PC-3 (cell line): ENCODE measurements around the gene ANGPTL2. TPM values are rescaled to one million over a fixed set of nuclear protein-coding genes. Genes with fewer than 3 reads are reported as not detected.

Experiments used
- ATAC-seq: fragments of 200-7000 bp; cut with Tn5 transposase; 2 replicates; pipeline ENCODE4 v1.9.1; 2020; ENCODE audit warnings: mild to moderate bottlenecking, moderate library complexity
- BruUV-seq: library from RNA; stranded (reverse); fragments of 400-500 nt; replicated peaks from 2 replicates; lab custom pipeline; 2021; lab: Mats Ljungman, UMichigan
- CTCF ChIA-PET: fragments of 300-600 bp; sonication (Branson Sonifier 250); formaldehyde crosslinking; loops from one replicate; lab custom pipeline; 2022; ENCODE audit warnings: antibody characterized with exemption; lab: Charles Lee
- POLR2A ChIA-PET: fragments of 300-600 bp; sonication (Branson Sonifier 250); formaldehyde crosslinking; loops from one replicate; lab custom pipeline; 2022; ENCODE audit warnings: antibody characterized with exemption; ENCODE audit not compliant: unreplicated experiment; lab: Charles Lee
- DNase-seq: peaks from one replicate; pipeline ENCODE4 v3.0.0-alpha.2; 2015
- H2AFZ ChIP-seq: fragments of 300-600 bp; sonication (generic); 2 replicates; pipeline ENCODE4 v1.6.0; 2016; ENCODE audit warnings: antibody characterized with exemption, low read length
- H3F3A ChIP-seq: fragments of 300-600 bp; sonication (generic); one replicate; pipeline ENCODE4 v1.6.0; 2017; ENCODE audit warnings: antibody characterized with exemption, low read length, control low read depth, mild to moderate bottlenecking; ENCODE audit not compliant: unreplicated experiment
- H3K27ac ChIP-seq: fragments of 300-600 bp; sonication (generic); 2 replicates; pipeline ENCODE4 v1.5.1; 2016; ENCODE audit warnings: mild to moderate bottlenecking, low read length
- H3K27me3 ChIP-seq: fragments of 300-600 bp; sonication (generic); 2 replicates; pipeline ENCODE4 v1.6.1; 2016; ENCODE audit warnings: low read length, mixed read lengths
- H3K36me3 ChIP-seq: fragments of 300-600 bp; sonication (generic); 2 replicates; pipeline ENCODE4 v1.6.1; 2016; ENCODE audit warnings: low read depth, mixed run types, low read length, mixed read lengths
- H3K4me1 ChIP-seq: fragments of 300-600 bp; sonication (generic); 2 replicates; pipeline ENCODE4 v1.5.1; 2016; ENCODE audit warnings: low read length; ENCODE audit not compliant: insufficient read depth
- H3K4me2 ChIP-seq: fragments of 300-600 bp; sonication (generic); 2 replicates; pipeline ENCODE4 v1.6.0; 2016; ENCODE audit warnings: low read length
- H3K4me3 ChIP-seq: fragments of 300-600 bp; sonication (generic); 2 replicates; pipeline ENCODE4 v1.5.1; 2016; ENCODE audit warnings: mild to moderate bottlenecking, low read length, mixed read lengths
- H3K79me2 ChIP-seq: fragments of 300-600 bp; sonication (generic); 2 replicates; pipeline ENCODE4 v1.6.1; 2017; ENCODE audit warnings: low read length, mixed read lengths
- H3K9ac ChIP-seq: fragments of 300-600 bp; sonication (generic); 2 replicates; pipeline ENCODE4 v1.6.0; 2016; ENCODE audit warnings: mild to moderate bottlenecking, low read length
- H3K9me2 ChIP-seq: fragments of 300-600 bp; sonication (generic); replicated peaks from 2 replicates; pipeline ENCODE4 v1.6.1; 2016; ENCODE audit warnings: mixed run types, low read length, mixed read lengths
- H3K9me3 ChIP-seq: fragments of 300-600 bp; sonication (generic); 2 replicates; pipeline ENCODE4 v1.6.1; 2016; ENCODE audit warnings: low read length, mixed read lengths
- H4K20me1 ChIP-seq: fragments of 300-600 bp; sonication (generic); 2 replicates; pipeline ENCODE4 v1.6.1; 2016; ENCODE audit warnings: low read length, mixed read lengths
- EZH2 ChIP-seq: fragments of 300-600 bp; sonication (generic); IDR thresholded peaks from one replicate; pipeline ENCODE4 v1.6.1; 2017; ENCODE audit warnings: antibody characterized with exemption, mild to moderate bottlenecking, low read length; ENCODE audit not compliant: unreplicated experiment
- EZH2phosphoT487 ChIP-seq: fragments of 300-600 bp; sonication (generic); IDR thresholded peaks from 2 replicates; pipeline ENCODE4 v1.6.1; 2018; ENCODE audit warnings: mild to moderate bottlenecking, antibody characterized with exemption, low read length, borderline replicate concordance
- intact Hi-C: fragments of 100-400 bp; cut with micrococcal nuclease; formaldehyde crosslinking; loops from 2 replicates; pipeline ENCODE4 v1.9.0; 2023
- total RNA-seq: library from RNA; depleted of rRNA; stranded (reverse); fragments of >200 nt; gene quantifications from 2 replicates; pipeline ENCODE4 v1.2.3, GENCODE V29; 2014
- TF ChIP-seq, protein P1 (sequence below): fragments of 300-600 bp; sonication (generic); conservative IDR thresholded peaks from 2 replicates; pipeline ENCODE4 v1.5.1; 2017; ENCODE audit warnings: antibody characterized with exemption, low read depth, mild to moderate bottlenecking, low read length

Gene ANGPTL2
- total RNA-seq, 1 experiment from 2014 or later, result 0.07 TPM

DNA sequence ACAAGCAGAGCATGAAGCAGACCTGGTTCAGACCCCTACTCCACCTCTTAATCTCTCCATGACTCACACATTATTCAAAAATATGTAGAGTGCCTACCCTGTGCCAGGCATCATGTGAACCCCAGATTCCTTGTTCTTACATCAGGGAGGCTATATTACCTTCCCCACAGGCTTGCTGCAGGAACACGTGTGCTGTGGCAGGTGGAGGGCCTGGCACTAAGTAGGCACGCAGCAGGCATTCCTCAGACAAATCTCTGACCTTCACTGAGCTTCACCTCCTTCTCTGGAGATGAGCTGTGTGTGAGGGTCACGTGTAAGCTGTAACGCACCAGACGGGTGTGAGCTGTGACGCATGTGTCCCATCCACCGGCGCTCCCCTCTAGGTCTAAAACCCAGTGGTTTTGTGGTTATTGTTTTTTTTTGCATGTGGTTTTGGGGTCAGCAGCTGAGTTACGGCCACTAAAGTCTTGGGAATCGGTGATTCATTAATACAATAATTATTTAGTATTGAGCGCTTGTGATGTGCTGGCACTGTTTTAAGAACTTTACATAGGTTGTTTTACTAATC lies 30.3 kb downstream of the ANGPTL2 start:
- no peaks in the 10 kb centered on the region for H3K27me3 ChIP-seq
- H3K4me1 ChIP-seq, result no peaks in the 10 kb centered on the region
- H3K4me3 ChIP-seq, result no peak overlapping the region
- H3K9me3 ChIP-seq, result no peaks in the 10 kb centered on the region
- ChIA-PET POLR2A (no interaction called here), CTCF (no interaction called here)
- TF ChIP-seq, protein P1, sequence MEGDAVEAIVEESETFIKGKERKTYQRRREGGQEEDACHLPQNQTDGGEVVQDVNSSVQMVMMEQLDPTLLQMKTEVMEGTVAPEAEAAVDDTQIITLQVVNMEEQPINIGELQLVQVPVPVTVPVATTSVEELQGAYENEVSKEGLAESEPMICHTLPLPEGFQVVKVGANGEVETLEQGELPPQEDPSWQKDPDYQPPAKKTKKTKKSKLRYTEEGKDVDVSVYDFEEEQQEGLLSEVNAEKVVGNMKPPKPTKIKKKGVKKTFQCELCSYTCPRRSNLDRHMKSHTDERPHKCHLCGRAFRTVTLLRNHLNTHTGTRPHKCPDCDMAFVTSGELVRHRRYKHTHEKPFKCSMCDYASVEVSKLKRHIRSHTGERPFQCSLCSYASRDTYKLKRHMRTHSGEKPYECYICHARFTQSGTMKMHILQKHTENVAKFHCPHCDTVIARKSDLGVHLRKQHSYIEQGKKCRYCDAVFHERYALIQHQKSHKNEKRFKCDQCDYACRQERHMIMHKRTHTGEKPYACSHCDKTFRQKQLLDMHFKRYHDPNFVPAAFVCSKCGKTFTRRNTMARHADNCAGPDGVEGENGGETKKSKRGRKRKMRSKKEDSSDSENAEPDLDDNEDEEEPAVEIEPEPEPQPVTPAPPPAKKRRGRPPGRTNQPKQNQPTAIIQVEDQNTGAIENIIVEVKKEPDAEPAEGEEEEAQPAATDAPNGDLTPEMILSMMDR, result no peak
- TF ChIP-seq EZH2 (no peak), EZH2phosphoT487 (no peak)
- no peaks in the 10 kb centered on the region for H3F3A ChIP-seq
- no peak for DNase-seq
- H3K36me3 ChIP-seq, result no peaks in the 10 kb centered on the region
- intact Hi-C loops, result no loop called here
- H4K20me1 ChIP-seq, result no peaks in the 10 kb centered on the region
- no peaks in the 10 kb centered on the region for H3K9me2 ChIP-seq
- H2AFZ ChIP-seq, result no peak overlapping the region
- no TSS peak for BruUV-seq
- H3K9ac ChIP-seq, result no peak overlapping the region
- no peak for ATAC-seq
- H3K79me2 ChIP-seq, result no peaks in the 10 kb centered on the region
- no peak overlapping the region for H3K4me2 ChIP-seq
- no peak overlapping the region for H3K27ac ChIP-seq

DNA sequence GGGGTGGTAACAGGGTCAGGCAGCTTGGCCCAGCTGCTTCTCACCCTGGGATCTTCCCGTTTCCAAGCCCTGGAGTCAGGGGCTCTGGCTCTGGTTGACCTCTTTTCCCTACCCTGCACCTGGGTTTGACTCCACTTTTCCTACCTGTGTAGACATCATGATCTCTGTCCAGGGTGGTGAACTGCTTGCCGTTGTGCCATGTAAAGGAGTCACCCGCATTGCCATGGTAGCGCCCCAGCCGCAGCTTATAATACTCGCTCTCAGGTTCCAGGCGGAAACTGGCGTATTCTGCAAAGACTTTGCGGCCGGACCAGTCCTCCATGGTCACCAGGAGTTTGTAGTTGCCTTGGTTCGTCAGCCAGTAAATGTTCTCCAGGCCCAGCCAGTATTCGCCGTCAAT lies 30.9 kb downstream of the ANGPTL2 start:
- intact Hi-C loops, result no loop called here
- no TSS peak for BruUV-seq

More for the DNA sequence above, 30.9 kb downstream of the ANGPTL2 start:
- no peak overlapping the region for H3K4me2 ChIP-seq
- H4K20me1 ChIP-seq, result no peaks in the 10 kb centered on the region
- no peaks in the 10 kb centered on the region for H3K9me2 ChIP-seq
- H3F3A ChIP-seq, result no peaks in the 10 kb centered on the region
- no peaks in the 10 kb centered on the region for H3K36me3 ChIP-seq
- H3K4me1 ChIP-seq, result no peaks in the 10 kb centered on the region
- CTCF ChIA-PET, result no interaction called here
- TF ChIP-seq EZH2, result no peak
- no peak for TF ChIP-seq EZH2phosphoT487
- TF ChIP-seq, protein P1, result no peak
- no peak overlapping the region for H3K9ac ChIP-seq
- no peaks in the 10 kb centered on the region for H3K9me3 ChIP-seq
- POLR2A ChIA-PET, result no interaction called here
- H3K79me2 ChIP-seq, result no peaks in the 10 kb centered on the region
- H3K4me3 ChIP-seq, result no peak overlapping the region
- H3K27ac ChIP-seq, result no peak overlapping the region
- no peak overlapping the region for H2AFZ ChIP-seq
- ATAC-seq (no peak), DNase-seq (no peak)
- H3K27me3 ChIP-seq, result no peaks in the 10 kb centered on the region
